Gastroesophageal sphincter (tissue), 3 donors: ENCODE data around the gene IL4I1.

ENCODE experiments used
- CTCF ChIP-seq, 4 experiments: fragments of 200-600 bp in 2 of 4; fragments of 450-650 bp in 2 of 4; sonication (generic) in 1 of 4; IDR thresholded peaks; one replicate each; pipeline ENCODE4 v1.5.1; 2017 to 2019; ENCODE audit warnings: antibody characterized with exemption in 4 of 4, mild to moderate bottlenecking in 2 of 4, moderate library complexity in 2 of 4
- POLR2A ChIP-seq, 2 donors: fragments of 450-650 bp; IDR thresholded peaks; one replicate each; pipeline ENCODE4 v1.6.1; 2017; ENCODE audit warnings: antibody characterized with exemption in 2 of 2, mild to moderate bottlenecking in 2 of 2, moderate library complexity in 1 of 2
- POLR2AphosphoS5 ChIP-seq: sonication (generic); formaldehyde crosslinking; IDR thresholded peaks from one replicate; pipeline ENCODE4 v1.6.1; 2017; ENCODE audit warnings: antibody characterized with exemption

- peak in 1 of 4 experiments; percentile 14 for TF ChIP-seq CTCF (IDR thresholded peaks at IDR 0.05)
- peak; percentile 67 for TF ChIP-seq POLR2AphosphoS5
- TF ChIP-seq POLR2A (IDR thresholded peaks at IDR 0.05), result peak; percentile 40 to 59
Observed at GRCh38 chr19:49869484-49870308, 27.0 kb downstream of the IL4I1 start.
